ENCODE results near the gene ADRA2C. TPM values are rescaled to one million over a fixed set of nuclear protein-coding genes. Genes with fewer than 3 reads are reported as not detected.

The ADRA2C gene
- total RNA-seq, 2 donors from 2014 or later = 16.0 to 17.3 TPM

DNA sequence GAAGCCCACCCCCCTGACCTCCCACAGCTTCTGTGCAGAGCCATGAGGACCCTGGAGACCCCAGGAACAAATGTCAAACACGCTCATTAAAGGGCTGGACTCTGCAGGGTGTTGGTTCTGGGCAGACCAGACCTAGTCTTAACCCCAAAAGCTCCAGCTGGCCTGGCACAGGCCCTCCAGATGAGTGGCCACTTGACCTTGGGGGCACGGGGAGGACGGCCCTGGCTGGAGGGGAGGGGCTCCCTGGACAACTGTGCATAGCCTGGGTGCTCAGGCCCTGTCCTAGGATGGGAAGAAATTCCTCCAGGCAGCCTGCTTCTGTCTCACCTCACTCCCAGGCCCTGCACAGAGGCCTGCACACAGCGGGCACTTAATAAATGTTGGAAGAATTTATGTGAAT lies 9.4 kb downstream of the ADRA2C start:
- H3K27me3 ChIP-seq (ENCODE audit: control insufficient read depth, insufficient read depth, low read length, poor library complexity, severe bottlenecking) = no peaks in the 10 kb centered on the region
- Mint-ChIP-seq H3K9me3 (no peaks in the 10 kb centered on the region), H3K27me3 (ENCODE audit: insufficient read depth) (no peaks in the 10 kb centered on the region), H3K36me3 (ENCODE audit: low read depth) (no peaks in the 10 kb centered on the region), H3K4me3 (no peak overlapping the region), H3K4me1 (peaks cover 20% of the 10 kb centered on the region), H3K27ac (no peak overlapping the region)
- H3K4me3 ChIP-seq (ENCODE audit: low read length) = no peak overlapping the region
- H3K9ac ChIP-seq (ENCODE audit: extremely low read depth, low read length, poor library complexity, severe bottlenecking) = no peak overlapping the region
- whole genome bisulfite sequencing, 2 experiments (ENCODE audit: insufficient coverage in 1 of 2, insufficient read length in 1 of 2) = 88% methylated on average over 2 to 4 of the region's 4 CpGs
- no peaks in the 10 kb centered on the region for H3K36me3 ChIP-seq (ENCODE audit: control insufficient read depth, insufficient read depth, low read length)
- H3K9me3 ChIP-seq (ENCODE audit: control insufficient read depth, low read length) = no peaks in the 10 kb centered on the region
- DNase-seq = no peak
- TF ChIP-seq, protein P1, sequence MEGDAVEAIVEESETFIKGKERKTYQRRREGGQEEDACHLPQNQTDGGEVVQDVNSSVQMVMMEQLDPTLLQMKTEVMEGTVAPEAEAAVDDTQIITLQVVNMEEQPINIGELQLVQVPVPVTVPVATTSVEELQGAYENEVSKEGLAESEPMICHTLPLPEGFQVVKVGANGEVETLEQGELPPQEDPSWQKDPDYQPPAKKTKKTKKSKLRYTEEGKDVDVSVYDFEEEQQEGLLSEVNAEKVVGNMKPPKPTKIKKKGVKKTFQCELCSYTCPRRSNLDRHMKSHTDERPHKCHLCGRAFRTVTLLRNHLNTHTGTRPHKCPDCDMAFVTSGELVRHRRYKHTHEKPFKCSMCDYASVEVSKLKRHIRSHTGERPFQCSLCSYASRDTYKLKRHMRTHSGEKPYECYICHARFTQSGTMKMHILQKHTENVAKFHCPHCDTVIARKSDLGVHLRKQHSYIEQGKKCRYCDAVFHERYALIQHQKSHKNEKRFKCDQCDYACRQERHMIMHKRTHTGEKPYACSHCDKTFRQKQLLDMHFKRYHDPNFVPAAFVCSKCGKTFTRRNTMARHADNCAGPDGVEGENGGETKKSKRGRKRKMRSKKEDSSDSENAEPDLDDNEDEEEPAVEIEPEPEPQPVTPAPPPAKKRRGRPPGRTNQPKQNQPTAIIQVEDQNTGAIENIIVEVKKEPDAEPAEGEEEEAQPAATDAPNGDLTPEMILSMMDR (conservative IDR thresholded peaks at IDR 0.05) = no peak
- peaks cover 5% of the 10 kb centered on the region for H3K4me1 ChIP-seq (ENCODE audit: control insufficient read depth, insufficient read depth, low read length)
- no peak overlapping the region for H3K27ac ChIP-seq (ENCODE audit: low read depth, low read length)

DNA sequence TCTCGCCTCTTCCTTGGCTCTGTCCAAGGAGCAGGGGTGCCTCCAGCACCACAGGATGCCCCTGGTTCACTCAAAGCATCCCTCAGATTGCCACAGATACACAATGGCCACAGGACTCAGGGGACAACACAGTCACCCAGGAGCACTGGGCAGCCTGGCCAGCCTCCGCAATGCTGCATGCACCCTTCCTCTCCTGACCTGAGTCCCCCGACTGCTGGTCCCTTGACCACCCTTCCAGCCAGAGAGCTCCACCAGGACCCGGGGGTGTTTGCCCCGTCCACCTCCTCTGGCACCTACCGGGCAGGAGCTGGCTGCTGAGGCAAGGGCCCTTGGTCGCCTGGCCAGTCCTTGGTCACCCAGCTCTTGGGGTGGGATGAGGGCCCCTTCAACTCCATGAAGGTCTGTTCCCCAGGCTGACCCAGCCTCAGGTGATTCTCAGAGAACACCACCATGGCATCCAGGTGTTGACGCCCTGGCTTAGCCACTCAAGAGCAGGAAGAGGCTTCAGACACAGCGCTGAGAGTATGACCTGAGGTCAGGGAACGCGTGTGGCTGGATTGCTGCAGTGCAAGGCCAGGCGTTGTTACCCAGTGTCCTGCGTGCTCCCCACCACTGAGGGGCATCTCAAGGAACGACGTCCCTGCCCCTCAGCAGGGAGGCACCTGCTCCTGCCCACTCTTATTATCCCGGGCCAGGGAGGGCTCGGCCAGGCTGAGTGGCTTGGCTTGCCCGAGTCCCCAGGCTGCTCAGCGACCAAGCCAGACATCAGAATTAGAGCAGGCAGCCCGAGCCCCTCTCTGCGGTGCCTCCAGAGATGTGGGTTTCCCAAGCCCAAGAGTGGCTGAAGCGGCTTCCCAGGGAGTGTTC lies 10.2 kb downstream of the ADRA2C start:
- Histone ChIP-seq H3K36me3 (ENCODE audit: control insufficient read depth, insufficient read depth, low read length) (no peaks in the 10 kb centered on the region), H3K9me3 (ENCODE audit: control insufficient read depth, low read length) (peaks cover 3% of the 10 kb centered on the region), H3K4me1 (ENCODE audit: control insufficient read depth, insufficient read depth, low read length) (no peaks in the 10 kb centered on the region), H3K27ac (ENCODE audit: low read depth, low read length) (no peak overlapping the region), H3K9ac (ENCODE audit: extremely low read depth, low read length, poor library complexity, severe bottlenecking) (no peak overlapping the region), H3K27me3 (ENCODE audit: control insufficient read depth, insufficient read depth, low read length, poor library complexity, severe bottlenecking) (no peaks in the 10 kb centered on the region), H3K4me3 (ENCODE audit: low read length) (no peak overlapping the region)
- no peak for DNase-seq
- no peak overlapping the region for H3K27ac Mint-ChIP-seq
- H3K9me3 Mint-ChIP-seq = peaks cover 5% of the 10 kb centered on the region
- H3K4me3 Mint-ChIP-seq = no peak overlapping the region
- H3K4me1 Mint-ChIP-seq = peaks cover 12% of the 10 kb centered on the region
- no peaks in the 10 kb centered on the region for H3K27me3 Mint-ChIP-seq (ENCODE audit: insufficient read depth)
- no peaks in the 10 kb centered on the region for H3K36me3 Mint-ChIP-seq (ENCODE audit: low read depth)
- 90 to 96% methylated on average over 17 to 22 of the region's 22 CpGs for WGBS, 2 experiments (ENCODE audit: insufficient coverage in 1 of 2, insufficient read length in 1 of 2)
- TF ChIP-seq, protein P1 (conservative IDR thresholded peaks at IDR 0.05) = no peak

DNA sequence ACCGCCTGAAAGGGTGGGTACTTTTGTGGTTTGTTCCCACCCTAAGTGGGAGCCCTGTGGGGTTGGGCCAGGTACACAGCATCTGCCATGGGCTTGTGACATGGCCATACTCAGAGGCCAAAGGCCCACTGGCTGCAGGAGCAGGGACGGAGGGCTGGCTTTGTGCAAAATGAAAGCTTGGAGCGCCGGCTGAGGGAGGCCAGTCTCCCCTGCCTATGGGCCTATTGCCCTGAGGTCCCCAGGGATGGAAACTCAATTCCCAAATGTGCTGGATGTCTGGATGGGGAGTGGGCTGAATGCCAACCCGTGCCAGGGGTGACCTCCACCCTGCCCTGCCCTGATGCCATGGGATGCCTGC lies 10.8 kb downstream of the ADRA2C start:
- H3K36me3 ChIP-seq (ENCODE audit: control insufficient read depth, insufficient read depth, low read length) = no peaks in the 10 kb centered on the region
- no peak overlapping the region for H3K4me3 ChIP-seq (ENCODE audit: low read length)
- no peak overlapping the region for H3K4me3 Mint-ChIP-seq
- WGBS, 2 experiments (ENCODE audit: insufficient coverage in 1 of 2, insufficient read length in 1 of 2) = 90 to 92% methylated on average over 4 to 5 of the region's 5 CpGs
- TF ChIP-seq, protein P1 (conservative IDR thresholded peaks at IDR 0.05) = no peak
- no peaks in the 10 kb centered on the region for H3K4me1 ChIP-seq (ENCODE audit: control insufficient read depth, insufficient read depth, low read length)
- no peak overlapping the region for H3K27ac Mint-ChIP-seq
- no peaks in the 10 kb centered on the region for H3K27me3 ChIP-seq (ENCODE audit: control insufficient read depth, insufficient read depth, low read length, poor library complexity, severe bottlenecking)
- peaks cover 9% of the 10 kb centered on the region for H3K4me1 Mint-ChIP-seq
- H3K36me3 Mint-ChIP-seq (ENCODE audit: low read depth) = no peaks in the 10 kb centered on the region
- H3K27ac ChIP-seq (ENCODE audit: low read depth, low read length) = no peak overlapping the region
- H3K9ac ChIP-seq (ENCODE audit: extremely low read depth, low read length, poor library complexity, severe bottlenecking) = no peak overlapping the region
- peaks cover 10% of the 10 kb centered on the region for H3K9me3 Mint-ChIP-seq
- DNase-seq = no peak
- peaks cover 9% of the 10 kb centered on the region for H3K9me3 ChIP-seq (ENCODE audit: control insufficient read depth, low read length)
- H3K27me3 Mint-ChIP-seq (ENCODE audit: insufficient read depth) = no peaks in the 10 kb centered on the region

All from endodermal cell (in vitro differentiated cells).